K562 (cell line): ENCODE results near the gene HLCS. TPM values are rescaled to one million over a fixed set of nuclear protein-coding genes. Genes with fewer than 3 reads are reported as not detected.

Source experiments
- ATAC-seq: fragments of 200-7000 bp; cut with Tn5 transposase; 3 replicates; pipeline ENCODE4 v1.9.1; 2020; ENCODE audit warnings: moderate library complexity
- BruUV-seq: library from RNA; stranded (reverse); fragments of 400-500 nt; replicated peaks from 2 replicates; lab custom pipeline; 2021; lab: Mats Ljungman, UMichigan
- CTCF ChIA-PET: fragments of 300-600 bp; formaldehyde crosslinking; extraction: SDS; loops from one replicate; lab custom pipeline; 2021; ENCODE audit warnings: low intra/inter-chr PET ratio; lab: Yijun Ruan, JAX
- POLR2A ChIA-PET: fragments of 300-600, 350-650 bp; sonication (Branson Sonifier 250); formaldehyde crosslinking; extraction: SDS; loops from one replicate; lab custom pipeline; 2021; ENCODE audit warnings: antibody characterized with exemption, inconsistent platforms; lab: Yijun Ruan, JAX
- DNase-seq, 4 experiments: peaks; one replicate each; pipeline versions ENCODE4 v3.0.0 to v3.0.0-alpha.2; 2011 to 2018; ENCODE audit warnings: low spot score in 3 of 4, mixed read lengths in 3 of 4; ENCODE audit errors: extremely low read depth in 1 of 4
- FAIRE-seq: peaks from 2 replicates; lab custom pipeline; 2011; peaks lifted over from hg19 to GRCh38; lab: Jason Lieb, UNC
- H2AFZ ChIP-seq: 2 replicates; pipeline ENCODE4 v1.6.0; 2011; ENCODE audit warnings: low read depth, low read length, control low read depth, inconsistent platforms
- H3K27ac ChIP-seq: fragments of 200-600 bp; 3 replicates; pipeline ENCODE4 v1.8.0; 2011; ENCODE audit warnings: low read depth, mild to moderate bottlenecking, control low read depth, inconsistent platforms, low read length, moderate library complexity, mixed read lengths; ENCODE audit errors: extremely low read depth
- H3K27me3 ChIP-seq, 2 experiments: fragments of 300-600 bp in 1 of 2; 2 replicates in 1 of 2; 3 replicates in 1 of 2; pipeline versions ENCODE4 v1.6.0 to v1.8.0; 2011; ENCODE audit warnings: inconsistent platforms in 2 of 2, low read length in 2 of 2, mild to moderate bottlenecking in 1 of 2, mixed read lengths in 1 of 2, moderate library complexity in 1 of 2; ENCODE audit not compliant: control insufficient read depth in 2 of 2, insufficient read depth in 2 of 2
- H3K36me3 ChIP-seq: fragments of 300-600 bp; 3 replicates; pipeline ENCODE4 v1.8.0; 2011; ENCODE audit warnings: mild to moderate bottlenecking, low read length, inconsistent platforms; ENCODE audit not compliant: control insufficient read depth, insufficient read depth
- H3K4me1 ChIP-seq, 2 experiments: fragments of 200-600 bp in 1 of 2; replicated peaks in 1 of 2; 2 replicates in 1 of 2; 3 replicates in 1 of 2; pipeline versions ENCODE4 v1.5.1 to v1.8.0; 2011; ENCODE audit warnings: inconsistent platforms in 2 of 2, low read length in 2 of 2, mild to moderate bottlenecking in 1 of 2, mixed read lengths in 1 of 2, moderate library complexity in 1 of 2; ENCODE audit not compliant: control insufficient read depth in 2 of 2, insufficient read depth in 2 of 2
- H3K4me2 ChIP-seq: 2 replicates; pipeline ENCODE4 v1.6.1; 2011; ENCODE audit warnings: low read length, control low read depth, inconsistent platforms, mixed read lengths; ENCODE audit not compliant: insufficient read depth
- H3K4me3 ChIP-seq: fragments of 200-600 bp; sonication (generic), shearing (Covaris generic); 2 replicates; pipeline ENCODE4 v1.5.1; 2016; ENCODE audit warnings: control low read depth, inconsistent platforms
- H3K79me2 ChIP-seq: fragments of 200-600 bp; 3 replicates; pipeline ENCODE4 v1.8.0; 2011; ENCODE audit warnings: low read length, inconsistent platforms; ENCODE audit not compliant: control insufficient read depth, insufficient read depth
- H3K9ac ChIP-seq, 2 experiments: 2 replicates each; pipeline versions ENCODE4 v1.6.0 to v1.6.1; 2011; ENCODE audit warnings: low read depth in 2 of 2, low read length in 2 of 2, control low read depth in 1 of 2, inconsistent platforms in 1 of 2, mild to moderate bottlenecking in 1 of 2, mixed read lengths in 1 of 2; ENCODE audit not compliant: insufficient read depth in 1 of 2
- H3K9me1 ChIP-seq: one replicate; pipeline ENCODE4 v1.6.0; 2011; ENCODE audit warnings: inconsistent platforms, mild to moderate bottlenecking, low read length, moderate library complexity; ENCODE audit not compliant: control insufficient read depth, insufficient read depth
- H3K9me3 ChIP-seq: replicated peaks from 2 replicates; pipeline ENCODE4 v1.5.1; 2011; ENCODE audit warnings: low read depth, low read length, inconsistent platforms; ENCODE audit not compliant: control insufficient read depth, insufficient read depth
- H4K20me1 ChIP-seq: replicated peaks from 2 replicates; pipeline ENCODE4 v1.6.1; 2011; ENCODE audit warnings: low read length, inconsistent platforms, mixed read lengths; ENCODE audit not compliant: control insufficient read depth, insufficient read depth
- CC2D1A ChIP-seq: fragments of 450-650 bp; IDR thresholded peaks from 2 replicates; pipeline ENCODE4 v1.6.1; 2017; ENCODE audit warnings: mild to moderate bottlenecking
- CEBPB ChIP-seq: fragments of 450-650 bp; IDR thresholded peaks from 2 replicates; pipeline ENCODE4 v1.6.1; 2016; ENCODE audit warnings: missing genetic modification characterization, missing compliant biosample characterization
- CREB5 ChIP-seq: fragments of 250-450 bp; sonication (Bioruptor Pico); IDR thresholded peaks from 2 replicates; pipeline ENCODE4 v1.5.0; 2020; ENCODE audit warnings: mild to moderate bottlenecking
- ESRRA ChIP-seq: fragments of 450-650 bp; IDR thresholded peaks from 2 replicates; pipeline ENCODE4 v1.6.1; 2014; ENCODE audit warnings: low read depth, mild to moderate bottlenecking, moderate library complexity, borderline replicate concordance
- GABPB2 ChIP-seq: fragments of 250-450 bp; sonication (Bioruptor Pico); conservative IDR thresholded peaks from 2 replicates; pipeline ENCODE4 v1.5.1; 2021; ENCODE audit warnings: mild to moderate bottlenecking
- LEF1 ChIP-seq: fragments of 450-650 bp; IDR thresholded peaks from 2 replicates; pipeline ENCODE4 v1.6.1; 2016; ENCODE audit warnings: mild to moderate bottlenecking
- POU5F1 ChIP-seq: fragments of 150-350 bp; IDR thresholded peaks from 2 replicates; pipeline ENCODE4 v1.6.1; 2014; ENCODE audit warnings: borderline replicate concordance, low read length, low read depth, mild to moderate bottlenecking; ENCODE audit not compliant: partially characterized antibody
- SRSF9 ChIP-seq: fragments of 200-400 bp; formaldehyde crosslinking; IDR thresholded peaks from 2 replicates; pipeline ENCODE4 v1.6.1; 2017; ENCODE audit warnings: low read depth, low read length, borderline replicate concordance
- TBL1XR1 ChIP-seq, 2 experiments: IDR thresholded peaks; 2 replicates each; pipeline ENCODE4 v1.6.1; 2012; ENCODE audit warnings: improper control_type of control experiment in 2 of 2, low read length in 2 of 2, mild to moderate bottlenecking in 1 of 2
- ZNF165 ChIP-seq: fragments of 250-450 bp; sonication (Bioruptor Pico); IDR thresholded peaks from 2 replicates; pipeline ENCODE4 v1.4.0; 2020; ENCODE audit warnings: borderline replicate concordance
- ZNF395 ChIP-seq: fragments of 200-800 bp; sonication (Bioruptor generic); IDR thresholded peaks from 2 replicates; pipeline ENCODE4 v1.6.1; 2017; ENCODE audit warnings: missing genetic modification characterization, missing compliant biosample characterization
- ZNF76 ChIP-seq: fragments of 250-450 bp; sonication (Bioruptor Pico); IDR thresholded peaks from 2 replicates; pipeline ENCODE4 v1.4.0; 2020; ENCODE audit warnings: mild to moderate bottlenecking, moderate library complexity, borderline replicate concordance
- WGBS: fragments of 100-300 bp; shearing (Covaris generic); methylation state at CpG from one replicate; pipeline ENCODE4 v1.1.6; 2016; ENCODE audit warnings: low coverage, mixed read lengths; ENCODE audit not compliant: insufficient coverage; ENCODE audit errors: missing lambda C conversion rate; 5-methylcytosine and 5-hydroxymethylcytosine counted together
- in situ Hi-C: fragments of 300-500 bp; cut with MboI; formaldehyde crosslinking; loops from 4 replicates; pipeline ENCODE4 v1.15.0; 2018; ENCODE audit warnings: inconsistent platforms, mixed read lengths
- intact Hi-C: fragments of 100-400 bp; cut with micrococcal nuclease; formaldehyde crosslinking; loops from 2 replicates; pipeline ENCODE4 v1.14.2; 2022
- polyA plus RNA-seq, 8 experiments: library from polyadenylated mRNA; depleted of rRNA in 4 of 8; stranded (reverse) in 5 of 8; unstranded in 3 of 8; fragments of >200 nt; fragmentation: Nextera tagmentation in 2 of 8; fragmentation: Illumina TruSeq in 1 of 8; extraction: Ambion mirVana in 2 of 8; extraction: Trizol in 1 of 8; gene quantifications; 2 replicates each; pipeline versions ENCODE4 v1.2.1 to v1.2.3, GENCODE V29; 2011 to 2014; ENCODE audit warnings: inconsistent platforms in 1 of 8, missing spikeins in 1 of 8
- total RNA-seq, 7 experiments: library from RNA; depleted of rRNA in 6 of 7; stranded (reverse); fragments of >200 nt in 6 of 7; fragmentation: Illumina TruSeq in 2 of 7; extraction: Trizol in 2 of 7; gene quantifications; 2 replicates each; pipeline versions ENCODE4 v1.2.1 to v1.2.3, GENCODE V29; 2011 to 2021; ENCODE audit warnings: low replicate concordance in 1 of 7

Gene HLCS
- total and polyA plus RNA-seq, 9 of the 15 experiments (the other 6 are each of a cell fraction or from before 2014, with no cell fraction given): 3.0 to 21.5 (median 17.1) TPM

- H3K27me3 ChIP-seq: peaks cover 14 to 18% of the 10 kb centered on the region in 2 experiments; a peak in 4 of 5 replicates
- H3K9ac ChIP-seq: no peak overlapping the region
- BruUV-seq: no TSS peak
- POLR2A ChIA-PET: no interaction called here
- H3K9me1 ChIP-seq: no peaks in the 10 kb centered on the region
- no peak overlapping the region for H2AFZ ChIP-seq
- in situ Hi-C loops (no loop called here), intact Hi-C loops (no loop called here)
- DNase-seq (no peak), ATAC-seq (no peak), FAIRE-seq (no peak)
- H3K36me3 ChIP-seq: 0 out of 3 replicates have a peak, but pooled peaks cover 3% of the 10 kb centered on the region
- CTCF ChIA-PET: no interaction called here
- H3K27ac ChIP-seq: no peak overlapping the region
- WGBS: 65% methylated on average over 2 of the region's 2 CpGs
- H3K9me3 ChIP-seq: no peaks in the 10 kb centered on the region
- no peak overlapping the region for H3K4me3 ChIP-seq
- no peaks in the 10 kb centered on the region for H3K79me2 ChIP-seq
- H3K4me1 ChIP-seq: peaks cover 0 to 13% of the 10 kb centered on the region in 2 experiments; a peak in 3 of 5 replicates
- no peak overlapping the region for H3K4me2 ChIP-seq
- no peaks in the 10 kb centered on the region; the same call in 1 of the 2 replicates for H4K20me1 ChIP-seq
- TF ChIP-seq TBL1XR1 (IDR thresholded peaks at IDR 0.05; ENCODE audit: low read length in 2 of 2) (no peak), CREB5 (CRISPR knock-in tag) (no peak), ESRRA (no peak), LEF1 (no peak), SRSF9 (no peak), ZNF395 (CRISPR knock-in tag) (no peak), POU5F1 (no peak), ZNF165 (no peak), GABPB2 (CRISPR knock-in tag) (no peak), CEBPB (tag) (no peak), ZNF76 (CRISPR knock-in tag) (no peak), CC2D1A (no peak)
These were observed 215.9 kb downstream of the HLCS start for GRCh38 chr21:36750576-36750959.
